Endothelial cell of umbilical vein (primary cell): ENCODE results near the gene GNAL. TPM values are rescaled to one million over a fixed set of nuclear protein-coding genes. Genes with fewer than 3 reads are reported as not detected.
A peak's percentile ranks its signal among the peaks of the same experiment; 100 is the strongest.
"Not testable (repeated sequence)": the region's sequence is repeated elsewhere in the genome, so short reads cannot be mapped to it uniquely, and the experiment has no call there.

ENCODE experiments used
- BruUV-seq: library from RNA; stranded (reverse); fragments of 400-500 nt; replicated peaks from 2 replicates; lab custom pipeline; 2021; lab: Mats Ljungman, UMichigan
- CTCF ChIA-PET: fragments of 300-600, 350-600 bp; sonication (Branson Sonifier 250); formaldehyde crosslinking; loops from one replicate; lab custom pipeline; 2021; ENCODE audit warnings: antibody characterized with exemption, inconsistent platforms; lab: Charles Lee
- POLR2A ChIA-PET: fragments of 300-600, 350-600 bp; sonication (Branson Sonifier 250); formaldehyde crosslinking; loops from one replicate; lab custom pipeline; 2021; ENCODE audit warnings: antibody characterized with exemption, inconsistent platforms; lab: Charles Lee
- DNase-seq: peaks from one replicate; pipeline ENCODE4 v3.0.0-alpha.2; 2011; ENCODE audit warnings: low read depth, low spot score
- FAIRE-seq: peaks from 2 replicates; lab custom pipeline; 2011; peaks lifted over from hg19 to GRCh38; lab: Jason Lieb, UNC
- H2AFZ ChIP-seq: 2 replicates; pipeline ENCODE4 v1.6.0; 2012; ENCODE audit warnings: low read depth, low read length, control low read depth, inconsistent platforms
- H3K27ac ChIP-seq: 2 replicates; pipeline ENCODE4 v1.5.1; 2011; ENCODE audit warnings: low read depth, mild to moderate bottlenecking, control low read depth, low read length, moderate library complexity; ENCODE audit not compliant: insufficient read depth
- H3K27me3 ChIP-seq, 2 experiments: 2 replicates each; pipeline versions ENCODE4 v1.6.0 to v1.6.1; 2011; ENCODE audit warnings: low read length in 2 of 2, mixed read lengths in 1 of 2; ENCODE audit not compliant: control insufficient read depth in 2 of 2, insufficient read depth in 2 of 2
- H3K36me3 ChIP-seq, 2 experiments: 2 replicates in 1 of 2; 3 replicates in 1 of 2; pipeline ENCODE4 v1.5.1; 2011; ENCODE audit warnings: low read length in 2 of 2, mild to moderate bottlenecking in 1 of 2, moderate library complexity in 1 of 2; ENCODE audit not compliant: control insufficient read depth in 2 of 2, insufficient read depth in 2 of 2; ENCODE audit errors: extremely low read depth in 1 of 2
- H3K4me1 ChIP-seq: 3 replicates; pipeline ENCODE4 v1.5.1; 2011; ENCODE audit warnings: mild to moderate bottlenecking, low read length; ENCODE audit not compliant: control insufficient read depth, insufficient read depth; ENCODE audit errors: extremely low read depth
- H3K4me2 ChIP-seq: 2 replicates; pipeline ENCODE4 v1.6.1; 2011; ENCODE audit warnings: low read length, control low read depth, mixed read lengths; ENCODE audit not compliant: insufficient read depth
- H3K4me3 ChIP-seq, 3 experiments: fragments of 200-600 bp in 1 of 3; sonication (generic), shearing (Covaris generic) in 1 of 3; replicated peaks in 1 of 3; 2 replicates each; pipeline ENCODE4 v1.5.1; 2011 to 2016; ENCODE audit warnings: control low read depth in 3 of 3, low read length in 3 of 3, mild to moderate bottlenecking in 2 of 3, inconsistent platforms in 1 of 3, low read depth in 1 of 3, moderate library complexity in 1 of 3; ENCODE audit not compliant: insufficient read depth in 1 of 3
- H3K79me2 ChIP-seq: 2 replicates; pipeline ENCODE4 v1.6.0; 2012; ENCODE audit warnings: low read length, inconsistent platforms; ENCODE audit not compliant: control insufficient read depth, insufficient read depth
- H3K9ac ChIP-seq: replicated peaks from 2 replicates; pipeline ENCODE3; 2011; ENCODE audit warnings: low read length, control low read depth; ENCODE audit not compliant: insufficient read depth; ENCODE audit errors: extremely low read depth
- H3K9me1 ChIP-seq: replicated peaks from 3 replicates; pipeline ENCODE4 v1.6.0; 2011; ENCODE audit warnings: mild to moderate bottlenecking, low read length; ENCODE audit not compliant: control insufficient read depth, insufficient read depth; ENCODE audit errors: extremely low read depth
- H3K9me3 ChIP-seq: replicated peaks from 2 replicates; pipeline ENCODE4 v1.5.1; 2012; ENCODE audit warnings: low read length, inconsistent platforms; ENCODE audit not compliant: control insufficient read depth, insufficient read depth
- H4K20me1 ChIP-seq: replicated peaks from 2 replicates; pipeline ENCODE3; 2011; ENCODE audit warnings: mild to moderate bottlenecking, low read length; ENCODE audit not compliant: control insufficient read depth, insufficient read depth; ENCODE audit errors: extremely low read depth
- CTCF ChIP-seq, 2 donors: IDR thresholded peaks; 1 replicate in 1 of 2; 2 replicates in 1 of 2; pipeline ENCODE4 v1.5.1; 2011; ENCODE audit warnings: low read length in 2 of 2, mild to moderate bottlenecking in 2 of 2, moderate library complexity in 2 of 2, control low read depth in 1 of 2, inconsistent platforms in 1 of 2, low read depth in 1 of 2; ENCODE audit not compliant: insufficient read depth in 1 of 2; ENCODE audit errors: extremely low read depth in 1 of 2
- EZH2 ChIP-seq: IDR thresholded peaks from 2 replicates; pipeline ENCODE4 v1.6.1; 2012; ENCODE audit warnings: borderline replicate concordance, low read depth, mild to moderate bottlenecking, moderate library complexity, low read length, inconsistent platforms; ENCODE audit not compliant: severe bottlenecking
- GATA2 ChIP-seq: IDR thresholded peaks from 2 replicates; pipeline ENCODE4 v1.7.0; 2011; ENCODE audit warnings: low read depth, mild to moderate bottlenecking, moderate library complexity, mixed read lengths, low read length; ENCODE audit not compliant: insufficient read length, insufficient read depth
- JUN ChIP-seq: IDR thresholded peaks from 2 replicates; pipeline ENCODE4 v1.6.1; 2011; ENCODE audit warnings: borderline replicate concordance, low read depth; ENCODE audit not compliant: insufficient read length, insufficient read depth
- MYC ChIP-seq: IDR thresholded peaks from one replicate; pipeline ENCODE4 v1.6.1; 2011; ENCODE audit warnings: mild to moderate bottlenecking, low read depth, low read length
- dilution Hi-C: fragments of 300-500 bp; cut with MboI; formaldehyde crosslinking; loops from one replicate; pipeline ENCODE4 v1.15.0; 2019; ENCODE audit warnings: low sequenced_read_pairs; ENCODE audit not compliant: extremely low pct_ligation_motif_present
- intact Hi-C: fragments of 100-400 bp; cut with micrococcal nuclease; formaldehyde crosslinking; loops from one replicate; pipeline ENCODE4 v1.10.0; 2022
- polyA plus RNA-seq, 4 experiments: library from polyadenylated mRNA; depleted of rRNA in 3 of 4; stranded (reverse) in 3 of 4; unstranded in 1 of 4; fragments of >200 nt; gene quantifications; 2 replicates each; pipeline versions ENCODE4 v1.2.1 to v1.2.3, GENCODE V29; 2011 to 2012; ENCODE audit warnings: missing spikeins in 1 of 4
- total RNA-seq: library from RNA; stranded (reverse); gene quantifications from 2 replicates; pipeline ENCODE4 v1.2.3, GENCODE V29; 2021
- TF ChIP-seq, protein P1 (sequence below): IDR thresholded peaks from 2 replicates; pipeline ENCODE4 v1.6.1; 2011; ENCODE audit not compliant: insufficient read depth, insufficient read length

Gene GNAL
- total and polyA plus RNA-seq, 2 donors (not counting 3 experiments of a cell fraction or from before 2014, with no cell fraction given), result 0.07 to 0.73 TPM

DNA sequence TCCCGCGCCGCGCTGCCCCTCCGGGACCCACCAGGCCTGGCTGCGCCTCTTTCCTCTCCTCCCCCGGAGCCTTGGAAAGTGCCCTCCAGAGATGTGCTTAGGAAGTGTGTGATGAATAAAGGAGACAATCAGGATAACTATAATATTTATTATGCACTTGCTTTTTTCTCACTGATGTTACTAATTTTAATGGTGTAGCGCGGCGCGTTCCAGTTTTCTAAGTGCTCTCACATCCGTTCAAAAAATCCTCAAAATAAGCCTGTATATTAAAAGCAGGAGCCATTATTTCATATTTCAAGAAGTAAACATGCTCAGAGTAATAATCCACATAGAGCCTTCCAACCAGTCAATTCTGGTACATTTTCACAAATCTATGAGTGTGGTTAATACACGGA, 220.0 kb downstream of the GNAL start:
- Histone ChIP-seq H3K79me2 (no peaks in the 10 kb centered on the region), H3K9ac (peak overlapping the region; percentile 97), H2AFZ (peak overlapping the region; percentile 96), H3K27ac (peak overlapping the region; percentile 93), H3K27me3 (no peaks in the 10 kb centered on the region), H3K4me1 (peaks cover 9% of the 10 kb centered on the region), H3K9me1 (no peaks in the 10 kb centered on the region), H3K4me3 (peak overlapping the region; percentile 68 to 76 (median 75)), H3K4me2 (peak overlapping the region; percentile 83), H3K9me3 (no peaks in the 10 kb centered on the region), H3K36me3 (peaks cover 2% of the 10 kb centered on the region in 2 experiments), H4K20me1 (no peaks in the 10 kb centered on the region)
- CTCF ChIA-PET, result interaction anchor here (1.0 to 1.2 kb wide), 2 partner anchors 28 to 176 kb away, joined by 4 to 6 read pairs; no protein-coding TSS in a partner anchor
- TF ChIP-seq, protein P1, sequence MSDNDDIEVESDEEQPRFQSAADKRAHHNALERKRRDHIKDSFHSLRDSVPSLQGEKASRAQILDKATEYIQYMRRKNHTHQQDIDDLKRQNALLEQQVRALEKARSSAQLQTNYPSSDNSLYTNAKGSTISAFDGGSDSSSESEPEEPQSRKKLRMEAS, result no peak
- no peak for TF ChIP-seq CTCF (IDR thresholded peaks at IDR 0.05; ENCODE audit: extremely low read depth in 1 of 2, insufficient read depth in 1 of 2, low read depth in 1 of 2, low read length in 2 of 2)
- dilution Hi-C loops (no loop called here), intact Hi-C loops (loop anchor here (2.0 kb wide), 2 partner anchors 38 to 48 kb away; no protein-coding TSS in a partner anchor)
- no TSS peak for BruUV-seq
- no peak for DNase-seq
- FAIRE-seq, result no peak
- POLR2A ChIA-PET, result no interaction called here

DNA sequence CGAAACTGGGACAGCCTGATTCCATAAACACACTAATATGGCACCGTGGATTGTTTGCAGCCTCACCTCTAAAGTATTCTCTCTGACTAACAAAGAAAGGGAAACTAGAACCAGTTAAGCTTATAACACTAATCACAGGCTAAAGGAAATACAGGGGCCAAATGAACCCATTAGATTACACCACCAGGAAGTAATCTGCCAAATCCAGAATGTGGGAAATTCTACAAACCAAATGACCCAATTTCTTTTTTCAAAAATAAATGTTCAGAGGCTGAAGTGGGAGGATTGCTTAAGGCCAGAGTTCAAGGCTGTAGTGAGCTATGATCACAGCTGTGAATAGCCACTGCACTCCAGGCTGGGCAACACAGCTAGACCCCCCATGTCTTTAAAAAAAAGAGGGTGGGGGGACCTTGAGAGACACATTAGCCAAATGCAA, 220.5 kb downstream of the GNAL start:
- DNase-seq, result peak; percentile 49
- H3K79me2 ChIP-seq, result no peaks in the 10 kb centered on the region

GRCh38 chr18:11916880-11917279, 227.8 kb downstream of the GNAL start:
- intact Hi-C loops, DNase-seq, H3K4me3 ChIP-seq, H3K4me2 ChIP-seq, BruUV-seq, POLR2A ChIA-PET, H4K20me1 ChIP-seq, H3K4me1 ChIP-seq, FAIRE-seq, dilution Hi-C loops, H3K27me3 ChIP-seq, H3K9me1 ChIP-seq, H3K36me3 ChIP-seq, H3K9ac ChIP-seq, H3K79me2 ChIP-seq, H3K9me3 ChIP-seq, H2AFZ ChIP-seq, H3K27ac ChIP-seq: not testable (repeated sequence)
- CTCF ChIA-PET, result interaction anchor here (0.9 kb wide), 1 partner anchor 22 kb away, joined by 3 read pairs; no protein-coding TSS in a partner anchor

More for the DNA sequence above, 220.5 kb downstream of the GNAL start:
- ChIA-PET POLR2A (no interaction called here), CTCF (interaction anchor here (0.7 to 1.2 kb wide), 2 partner anchors 17 to 28 kb away, joined by 3 to 6 read pairs; no protein-coding TSS in a partner anchor)
- TF ChIP-seq GATA2 (no peak), EZH2 (no peak), JUN (no peak), MYC (no peak)
- peaks cover 2% of the 10 kb centered on the region in 2 experiments for H3K36me3 ChIP-seq
- BruUV-seq, result no TSS peak
- peak overlapping the region; percentile 96 for H2AFZ ChIP-seq
- H3K27me3 ChIP-seq, result no peaks in the 10 kb centered on the region
- FAIRE-seq, result no peak
- intact Hi-C loops (loop anchor here (2.0 kb wide), 2 partner anchors 37 to 49 kb away; no protein-coding TSS in a partner anchor), dilution Hi-C loops (no loop called here)
- peaks cover 9% of the 10 kb centered on the region for H3K4me1 ChIP-seq
- H3K27ac ChIP-seq, result no peak overlapping the region
- H3K4me2 ChIP-seq, result peak overlapping the region; percentile 83
- no peaks in the 10 kb centered on the region for H3K9me1 ChIP-seq
- H3K4me3 ChIP-seq, result peak overlapping the region in 1 of 3 experiments; percentile 68
- H3K9ac ChIP-seq, result no peak overlapping the region
- H3K9me3 ChIP-seq, result no peaks in the 10 kb centered on the region
- no peaks in the 10 kb centered on the region for H4K20me1 ChIP-seq
